ENCODE measurements around the gene BRIP1.

The BRIP1 gene

DNA sequence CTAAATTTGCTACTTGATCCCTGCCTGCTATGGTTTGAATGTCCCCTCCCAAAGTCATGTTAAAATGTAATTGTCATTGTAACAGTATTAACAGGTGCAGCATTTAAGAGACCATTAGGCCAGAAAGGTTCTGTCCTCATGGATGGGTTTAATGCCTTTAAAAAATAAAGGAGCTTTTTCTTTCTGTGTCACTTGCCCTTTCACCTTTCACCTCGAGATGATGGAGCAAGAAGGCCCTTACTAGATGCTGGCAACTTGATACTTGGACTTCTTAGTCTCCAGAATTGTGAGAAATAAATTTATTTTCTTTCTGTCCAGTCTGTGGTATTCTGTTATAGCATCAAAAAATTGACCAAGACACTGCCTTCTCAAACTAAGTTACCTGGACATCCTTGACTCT lies 98.5 kb downstream of the BRIP1 start:
- TF ChIP-seq, protein P1, sequence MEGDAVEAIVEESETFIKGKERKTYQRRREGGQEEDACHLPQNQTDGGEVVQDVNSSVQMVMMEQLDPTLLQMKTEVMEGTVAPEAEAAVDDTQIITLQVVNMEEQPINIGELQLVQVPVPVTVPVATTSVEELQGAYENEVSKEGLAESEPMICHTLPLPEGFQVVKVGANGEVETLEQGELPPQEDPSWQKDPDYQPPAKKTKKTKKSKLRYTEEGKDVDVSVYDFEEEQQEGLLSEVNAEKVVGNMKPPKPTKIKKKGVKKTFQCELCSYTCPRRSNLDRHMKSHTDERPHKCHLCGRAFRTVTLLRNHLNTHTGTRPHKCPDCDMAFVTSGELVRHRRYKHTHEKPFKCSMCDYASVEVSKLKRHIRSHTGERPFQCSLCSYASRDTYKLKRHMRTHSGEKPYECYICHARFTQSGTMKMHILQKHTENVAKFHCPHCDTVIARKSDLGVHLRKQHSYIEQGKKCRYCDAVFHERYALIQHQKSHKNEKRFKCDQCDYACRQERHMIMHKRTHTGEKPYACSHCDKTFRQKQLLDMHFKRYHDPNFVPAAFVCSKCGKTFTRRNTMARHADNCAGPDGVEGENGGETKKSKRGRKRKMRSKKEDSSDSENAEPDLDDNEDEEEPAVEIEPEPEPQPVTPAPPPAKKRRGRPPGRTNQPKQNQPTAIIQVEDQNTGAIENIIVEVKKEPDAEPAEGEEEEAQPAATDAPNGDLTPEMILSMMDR (conservative IDR thresholded peaks at IDR 0.05; ENCODE audit: low read depth, low read length) = no peak
- no peak for DNase-seq (ENCODE audit: low read depth)
- no peak overlapping the region for H3K4me3 ChIP-seq (ENCODE audit: low read depth, low read length)

DNA sequence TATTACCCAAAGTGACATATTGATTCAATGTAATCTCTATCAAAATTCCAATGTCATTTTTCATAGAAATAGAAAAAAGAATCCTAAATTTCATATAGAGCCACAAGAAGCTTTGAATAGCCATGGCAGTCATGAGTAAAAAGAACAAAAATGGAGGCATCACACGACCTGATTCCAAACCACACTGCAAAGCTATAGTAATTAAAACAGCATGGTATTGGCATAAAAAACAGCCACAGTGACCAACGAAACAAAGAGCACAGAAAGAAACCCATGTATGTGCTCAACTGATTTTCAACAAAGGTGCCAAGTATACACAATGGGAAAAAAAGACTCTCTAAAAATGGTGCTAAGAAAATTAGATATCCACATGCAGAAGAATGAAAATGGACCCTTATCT lies 101.5 kb downstream of the BRIP1 start:
- DNase-seq (ENCODE audit: low read depth) = no peak
- H3K4me3 ChIP-seq (ENCODE audit: low read depth, low read length) = no peak overlapping the region
- TF ChIP-seq, protein P1 (conservative IDR thresholded peaks at IDR 0.05; ENCODE audit: low read depth, low read length) = no peak

DNA sequence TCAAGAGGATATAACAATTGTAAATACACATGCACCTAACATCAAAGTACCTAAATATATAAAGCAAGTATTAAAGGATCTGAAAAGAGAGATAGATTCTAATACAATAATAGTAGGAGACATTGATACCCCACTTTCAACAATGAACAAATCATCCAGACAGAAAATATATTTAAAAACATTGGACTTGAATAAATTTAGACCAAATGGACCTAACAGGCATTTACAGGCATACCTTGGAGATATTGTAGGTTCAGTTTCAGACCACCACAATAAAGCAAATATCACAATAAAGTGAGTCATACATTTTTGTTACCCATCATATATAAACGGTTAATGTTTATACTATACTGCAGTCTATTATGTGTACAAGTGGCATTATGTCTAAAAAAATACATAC lies 104.0 kb downstream of the BRIP1 start:
- H3K4me3 ChIP-seq (ENCODE audit: low read depth, low read length) = no peak overlapping the region
- DNase-seq (ENCODE audit: low read depth) = no peak
- TF ChIP-seq, protein P1 (conservative IDR thresholded peaks at IDR 0.05; ENCODE audit: low read depth, low read length) = no peak

DNA sequence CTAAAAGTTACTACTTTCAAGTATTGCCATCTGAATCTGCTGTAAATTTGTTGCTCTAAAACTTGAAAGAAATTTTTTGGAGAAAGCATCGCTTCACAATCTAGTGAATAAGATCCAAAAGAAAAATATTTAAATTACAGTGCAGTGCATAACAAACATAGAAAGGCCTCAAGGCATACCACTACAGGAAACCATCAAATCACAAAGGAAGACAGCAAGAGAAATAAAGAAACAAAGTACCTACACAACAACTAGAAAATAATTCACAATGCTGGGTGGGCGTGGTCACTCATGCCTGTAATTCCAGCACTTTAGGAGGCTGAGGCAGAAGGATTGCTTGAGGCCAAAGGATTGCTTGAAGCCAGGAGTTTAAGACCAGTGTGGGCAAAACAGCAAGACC lies 104.9 kb downstream of the BRIP1 start:
- no peak for DNase-seq (ENCODE audit: low read depth)
- TF ChIP-seq, protein P1 (conservative IDR thresholded peaks at IDR 0.05; ENCODE audit: low read depth, low read length) = no peak
- no peak overlapping the region for H3K4me3 ChIP-seq (ENCODE audit: low read depth, low read length)

DNA sequence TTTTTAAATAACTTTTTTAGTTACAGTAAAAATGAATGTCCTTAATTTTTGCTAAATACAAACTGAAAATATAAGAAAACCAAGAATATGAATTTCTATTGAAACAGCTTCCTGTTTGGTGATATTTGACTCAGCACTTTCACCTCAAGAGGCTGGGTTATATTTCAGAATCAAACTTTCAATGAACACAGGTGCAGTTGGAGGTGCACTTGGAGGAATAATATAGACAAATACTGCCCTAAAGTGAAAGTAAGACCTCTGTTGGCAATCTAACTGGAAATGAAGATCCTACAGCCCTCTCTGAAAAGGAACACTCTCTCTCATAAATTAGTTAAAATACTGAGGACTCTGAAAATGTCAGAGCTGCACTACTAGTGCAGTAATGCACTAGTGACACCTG lies 106.2 kb downstream of the BRIP1 start:
- no peak for DNase-seq (ENCODE audit: low read depth)
- TF ChIP-seq, protein P1 (conservative IDR thresholded peaks at IDR 0.05; ENCODE audit: low read depth, low read length) = no peak
- no peak overlapping the region for H3K4me3 ChIP-seq (ENCODE audit: low read depth, low read length)

DNA sequence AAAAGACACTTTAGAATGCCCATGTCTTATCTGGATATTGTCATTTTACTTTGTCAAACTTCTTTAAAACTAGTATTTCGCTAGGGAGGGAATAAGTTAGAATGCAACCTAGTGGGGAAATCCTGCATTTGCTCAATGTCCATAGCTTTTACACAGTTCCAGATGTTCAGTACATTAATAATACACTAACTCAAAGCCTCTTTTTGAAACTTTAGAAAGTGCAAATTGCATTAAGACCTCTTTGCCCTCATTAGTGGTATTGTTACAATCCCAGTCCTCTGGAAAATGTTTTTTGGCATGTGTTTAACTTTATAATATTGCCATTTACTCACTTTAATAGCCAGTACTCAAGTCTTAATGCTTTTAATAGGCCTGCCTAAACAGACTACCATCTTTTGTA lies 106.8 kb downstream of the BRIP1 start:
- no peak overlapping the region for H3K4me3 ChIP-seq (ENCODE audit: low read depth, low read length)
- no peak for DNase-seq (ENCODE audit: low read depth)
- TF ChIP-seq, protein P1 (conservative IDR thresholded peaks at IDR 0.05; ENCODE audit: low read depth, low read length) = no peak

DNA sequence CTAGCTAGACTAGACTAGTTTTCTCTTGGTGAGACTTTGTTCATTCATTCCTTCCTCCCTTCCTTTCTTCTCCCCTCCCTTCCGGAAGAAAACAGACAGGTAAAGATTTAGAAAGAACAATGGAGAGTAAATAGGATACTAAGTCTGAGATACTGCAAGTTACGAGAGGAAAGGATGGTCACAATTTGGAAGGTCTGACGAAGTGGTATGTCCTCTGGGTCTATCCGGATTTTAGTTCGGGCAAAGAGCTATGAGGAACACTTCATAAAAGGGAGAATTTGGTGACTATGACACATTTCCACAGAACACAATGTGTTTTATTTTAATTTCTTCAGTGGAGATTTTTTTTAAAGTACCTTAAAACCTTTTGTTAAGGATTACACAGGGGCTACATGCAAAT lies 107.7 kb downstream of the BRIP1 start:
- no peak for DNase-seq (ENCODE audit: low read depth)
- TF ChIP-seq, protein P1 (conservative IDR thresholded peaks at IDR 0.05; ENCODE audit: low read depth, low read length) = no peak
- H3K4me3 ChIP-seq (ENCODE audit: low read depth, low read length) = no peak overlapping the region

All from choroid plexus epithelial cell (primary cell).